AG04450 (cell line): ENCODE data around the gene CLMP. TPM values are rescaled to one million over a fixed set of nuclear protein-coding genes. Genes with fewer than 3 reads are reported as not detected.

ENCODE experiments used
- CTCF ChIA-PET: fragments of 300-600, 350-600 bp; formaldehyde crosslinking; extraction: SDS; loops from one replicate; lab custom pipeline; 2022; ENCODE audit warnings: antibody characterized with exemption, inconsistent platforms; lab: Charles Lee
- POLR2A ChIA-PET: fragments of 350-600 bp; formaldehyde crosslinking; extraction: SDS; loops from one replicate; lab custom pipeline; 2021; ENCODE audit warnings: antibody characterized with exemption, inconsistent platforms; lab: Yijun Ruan, JAX
- DNase-seq: peaks from one replicate; pipeline ENCODE4 v3.0.0-alpha.2; 2011; ENCODE audit warnings: low read depth, low spot score
- H3K27ac ChIP-seq: one replicate; pipeline ENCODE4 v1.5.1; 2012; ENCODE audit warnings: low read depth, low read length, control low read depth
- H3K27me3 ChIP-seq: one replicate; pipeline ENCODE4 v1.6.0; 2012; ENCODE audit warnings: low read length; ENCODE audit not compliant: control insufficient read depth, insufficient read depth
- H3K4me3 ChIP-seq: 2 replicates; pipeline ENCODE4 v1.5.1; 2011; ENCODE audit warnings: mild to moderate bottlenecking, low read depth, low read length, control low read depth
- H3K9me3 ChIP-seq: 2 replicates; pipeline ENCODE4 v1.5.1; 2012; ENCODE audit warnings: low read length; ENCODE audit not compliant: control insufficient read depth, insufficient read depth
- CTCF ChIP-seq: IDR thresholded peaks from 2 replicates; pipeline ENCODE4 v1.5.1; 2011; ENCODE audit warnings: low read depth, low read length, control low read depth, inconsistent platforms
- polyA plus RNA-seq: library from polyadenylated mRNA; depleted of rRNA; stranded (reverse); fragments of >200 nt; gene quantifications from 2 replicates; pipeline ENCODE4 v1.2.3, GENCODE V29; 2011

Gene CLMP
- polyA plus RNA-seq, 1 experiment, result 288 TPM

DNA sequence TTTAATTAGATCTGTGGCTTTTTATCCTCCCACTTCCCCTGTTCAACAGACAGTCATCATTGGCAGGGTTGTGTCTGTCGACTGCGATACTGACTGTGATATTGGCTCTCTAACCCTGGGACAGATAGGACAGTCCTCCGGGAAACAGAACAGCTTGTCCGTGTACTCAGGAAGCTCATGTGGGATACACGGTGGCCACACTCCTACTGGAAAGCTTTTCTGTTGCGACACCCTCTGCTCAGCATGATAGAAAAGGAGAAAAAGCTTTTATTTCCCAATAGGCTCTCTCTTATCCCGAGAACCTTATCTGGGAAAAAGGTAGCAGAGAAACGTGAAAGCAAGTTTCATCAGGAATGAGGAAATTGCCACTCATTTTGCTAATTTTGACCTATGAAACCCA, 72.7 kb downstream of the CLMP start:
- no peak for TF ChIP-seq CTCF
- peak overlapping the region; percentile 75 for H3K27ac ChIP-seq
- POLR2A ChIA-PET, result interaction anchor here (0.6 kb wide), 1 partner anchor 44 kb away, joined by 3 read pairs; no protein-coding TSS in a partner anchor
- H3K9me3 ChIP-seq, result no peaks in the 10 kb centered on the region
- CTCF ChIA-PET, result interaction anchor here (1.4 to 2.7 kb wide), 3 partner anchors 10 to 139 kb away, joined by 7 to 17 read pairs (median 16); no protein-coding TSS in a partner anchor
- DNase-seq, result no peak
- no peak overlapping the region for H3K4me3 ChIP-seq
- H3K27me3 ChIP-seq, result no peaks in the 10 kb centered on the region

GRCh38 chr11:123116486-123116885, 78.6 kb downstream of the CLMP start:
- CTCF ChIA-PET, result interaction anchor here (1.5 to 3.7 kb wide), 2 partner anchors 131 to 145 kb away, joined by 4 to 20 read pairs; no protein-coding TSS in a partner anchor
- no peaks in the 10 kb centered on the region for H3K27me3 ChIP-seq
- TF ChIP-seq CTCF, result no peak

GRCh38 chr11:123111465-123111864, 83.6 kb downstream of the CLMP start:
- no peak overlapping the region for H3K27ac ChIP-seq
- peak; percentile 73 for TF ChIP-seq CTCF
- ChIA-PET POLR2A (interaction anchor here (1.2 kb wide), 1 partner anchor 149 kb away, joined by 5 read pairs; no protein-coding TSS in a partner anchor), CTCF (interaction anchor here (0.6 to 5.6 kb wide), 26 partner anchors 9 to 400 kb away, joined by 3 to 96 read pairs (median 5); partner anchors contain the start of gene CLMP)
- no peak for DNase-seq
- H3K4me3 ChIP-seq, result no peak overlapping the region
- no peaks in the 10 kb centered on the region for H3K27me3 ChIP-seq
- peaks cover 8% of the 10 kb centered on the region for H3K9me3 ChIP-seq

More at GRCh38 chr11:123116486-123116885, 78.6 kb downstream of the CLMP start:
- Histone ChIP-seq H3K4me3 (no peak overlapping the region), H3K9me3 (peaks cover 8% of the 10 kb centered on the region), H3K27ac (no peak overlapping the region)
- no peak for DNase-seq
- POLR2A ChIA-PET, result no interaction called here

DNA sequence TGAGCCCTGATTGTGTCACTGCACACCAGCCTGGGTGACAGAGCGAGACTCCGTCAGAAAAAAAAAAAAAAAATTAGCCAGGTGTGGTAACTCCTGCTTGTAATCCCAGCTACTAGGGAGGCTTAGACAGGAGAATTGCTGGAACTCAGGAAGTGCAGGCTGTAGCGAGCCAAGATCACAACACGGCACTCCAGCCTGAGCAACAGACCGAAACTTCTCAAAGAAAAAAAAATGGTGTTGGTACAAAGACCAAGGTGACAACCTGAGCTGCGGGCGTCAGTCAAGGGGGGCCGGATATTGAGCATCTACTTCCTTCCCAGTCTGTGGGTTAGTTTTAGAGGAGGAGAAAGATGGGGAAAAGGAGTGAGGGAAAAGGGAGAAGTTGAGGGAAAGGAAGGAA, 84.7 kb downstream of the CLMP start:
- Histone ChIP-seq H3K27me3 (no peaks in the 10 kb centered on the region), H3K27ac (no peak overlapping the region), H3K9me3 (no peaks in the 10 kb centered on the region; the same call in 1 of the 2 replicates), H3K4me3 (no peak overlapping the region)
- CTCF ChIA-PET, result interaction anchor here (0.6 to 5.6 kb wide), 21 partner anchors 9 to 199 kb away, joined by 3 to 96 read pairs (median 6); no protein-coding TSS in a partner anchor
- TF ChIP-seq CTCF, result no peak
- DNase-seq, result no peak
- POLR2A ChIA-PET, result no interaction called here

- TF ChIP-seq CTCF, result no peak
- Histone ChIP-seq H3K4me3 (no peak overlapping the region), H3K27ac (no peak overlapping the region), H3K27me3 (no peaks in the 10 kb centered on the region), H3K9me3 (no peaks in the 10 kb centered on the region; the same call in 1 of the 2 replicates)
- ChIA-PET CTCF (interaction anchor here (0.8 to 9.3 kb wide), 6 partner anchors 137 to 193 kb away, joined by 3 to 130 read pairs (median 33); no protein-coding TSS in a partner anchor), POLR2A (interaction anchor here (0.7 kb wide), 1 partner anchor 96 kb away, joined by 3 read pairs; no protein-coding TSS in a partner anchor)
- no peak for DNase-seq
Observed at GRCh38 chr11:123107945-123108495, 87.0 kb downstream of the CLMP start.
